ENCODE data around the gene LNX2.

LNX2 gene

DNA sequence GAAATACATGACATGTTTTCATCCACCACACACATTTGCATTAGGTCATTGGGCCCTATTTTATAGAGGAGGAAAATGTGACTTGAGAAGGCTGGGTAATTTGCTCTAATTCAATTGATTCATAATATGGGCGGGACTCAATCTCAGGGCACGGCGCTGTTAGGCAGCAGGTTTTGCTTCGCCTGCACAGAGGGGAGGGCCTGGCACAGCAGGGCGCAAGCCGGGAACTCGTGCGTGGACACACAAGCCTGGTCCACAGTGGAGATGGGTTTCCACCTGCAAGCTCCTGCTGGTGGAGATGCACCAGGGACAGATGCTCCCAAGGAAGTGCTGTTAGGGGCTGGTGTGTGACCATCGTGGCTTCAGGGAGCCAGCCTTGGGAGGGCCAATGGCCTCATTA lies 111.5 kb downstream of the LNX2 start:
- no peak overlapping the region for H3K27ac Mint-ChIP-seq
- no peak overlapping the region for H3K4me3 Mint-ChIP-seq
- H3K36me3 Mint-ChIP-seq (ENCODE audit: low read depth), result no peaks in the 10 kb centered on the region
- no peak for TF ChIP-seq CTCF (IDR thresholded peaks at IDR 0.05)
- no peaks in the 10 kb centered on the region for H3K9me3 Mint-ChIP-seq
- H3K27me3 Mint-ChIP-seq (ENCODE audit: low read depth, poor library complexity), result peaks cover 3% of the 10 kb centered on the region
- no peak for DNase-seq
- peaks cover 12% of the 10 kb centered on the region for H3K4me1 Mint-ChIP-seq

GRCh38 chr13:27505792-27506191 lies 114.5 kb downstream of the LNX2 start:
- H3K27me3 Mint-ChIP-seq (ENCODE audit: low read depth, poor library complexity), result peaks cover 7% of the 10 kb centered on the region
- TF ChIP-seq CTCF (IDR thresholded peaks at IDR 0.05), result no peak
- DNase-seq, result no peak
- H3K4me1 Mint-ChIP-seq, result peaks cover 25% of the 10 kb centered on the region
- H3K36me3 Mint-ChIP-seq (ENCODE audit: low read depth), result no peaks in the 10 kb centered on the region
- H3K9me3 Mint-ChIP-seq, result no peaks in the 10 kb centered on the region
- no peak overlapping the region for H3K27ac Mint-ChIP-seq
- H3K4me3 Mint-ChIP-seq, result no peak overlapping the region

DNA sequence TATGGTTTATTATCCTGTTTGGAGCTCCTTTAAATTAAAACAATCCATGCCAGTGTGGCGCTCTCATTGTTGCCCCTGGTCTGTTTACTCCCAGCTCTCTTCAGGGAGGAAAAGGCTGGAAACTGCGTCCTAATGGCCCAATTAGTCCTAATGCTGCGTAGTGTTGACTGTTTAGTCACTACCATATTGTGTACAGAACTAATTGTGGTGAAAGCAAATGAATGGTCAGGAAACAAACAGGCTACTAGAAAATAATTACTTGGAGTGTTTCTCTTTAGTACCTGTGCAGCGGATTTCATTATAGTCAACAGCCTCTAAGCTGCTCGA lies 115.5 kb downstream of the LNX2 start:
- Mint-ChIP-seq H3K9me3 (no peaks in the 10 kb centered on the region), H3K4me1 (peaks cover 25% of the 10 kb centered on the region), H3K4me3 (no peak overlapping the region), H3K27ac (no peak overlapping the region), H3K36me3 (ENCODE audit: low read depth) (no peaks in the 10 kb centered on the region), H3K27me3 (ENCODE audit: low read depth, poor library complexity) (peaks cover 8% of the 10 kb centered on the region)
- TF ChIP-seq CTCF (IDR thresholded peaks at IDR 0.05), result no peak
- no peak for DNase-seq

GRCh38 chr13:27504128-27504867 lies 116.0 kb downstream of the LNX2 start:
- Mint-ChIP-seq H3K4me1 (peaks cover 25% of the 10 kb centered on the region), H3K27ac (peak overlapping the region; percentile 77), H3K9me3 (no peaks in the 10 kb centered on the region), H3K36me3 (ENCODE audit: low read depth) (no peaks in the 10 kb centered on the region), H3K4me3 (no peak overlapping the region), H3K27me3 (ENCODE audit: low read depth, poor library complexity) (peaks cover 12% of the 10 kb centered on the region)
- no peak for DNase-seq
- no peak for TF ChIP-seq CTCF (IDR thresholded peaks at IDR 0.05)

GRCh38 chr13:27500806-27501534 lies 119.4 kb downstream of the LNX2 start:
- Mint-ChIP-seq H3K27ac (no peak overlapping the region), H3K36me3 (ENCODE audit: low read depth) (no peaks in the 10 kb centered on the region), H3K27me3 (ENCODE audit: low read depth, poor library complexity) (peaks cover 12% of the 10 kb centered on the region), H3K4me3 (no peak overlapping the region), H3K4me1 (peaks cover 39% of the 10 kb centered on the region), H3K9me3 (no peaks in the 10 kb centered on the region)
- TF ChIP-seq CTCF (IDR thresholded peaks at IDR 0.05), result no peak
- no peak for DNase-seq
